Inflammatory macrophage treated with lipopolysaccharide for 4 hours (primary cell): ENCODE results near the gene RAD51D.
"Not testable (repeated sequence)": the region's sequence is repeated elsewhere in the genome, so short reads cannot be mapped to it uniquely, and the experiment has no call there.

Experiments
- DNase-seq: peaks from one replicate; pipeline ENCODE4 v3.0.0-alpha.2; 2020

RAD51D gene

GRCh38 chr17:35141681-35142466 lies 22.2 kb upstream of the RAD51D start, which contains the start of gene NLE1:
NLE1 (minus strand) TSS chr17:35142303; CDS start chr17:35142275, 28 bp downstream.
- peak; percentile 69 for DNase-seq

GRCh38 chr17:35138218-35138617 lies 18.6 kb upstream of the RAD51D start:
- DNase-seq = no peak

- no peak for DNase-seq
Observed at GRCh38 chr17:35135322-35135721, 15.7 kb upstream of the RAD51D start.

- DNase-seq = no peak
Observed at GRCh38 chr17:35132816-35133550, 13.3 kb upstream of the RAD51D start.

- no peak for DNase-seq
Observed at GRCh38 chr17:35132099-35132498, 12.4 kb upstream of the RAD51D start.

- no peak for DNase-seq
Observed at GRCh38 chr17:35130392-35130791, 10.7 kb upstream of the RAD51D start.

GRCh38 chr17:35129973-35130351 lies 10.3 kb upstream of the RAD51D start:
- DNase-seq = no peak

GRCh38 chr17:35129154-35129972 lies 9.7 kb upstream of the RAD51D start:
- DNase-seq = no peak

- no peak for DNase-seq
Observed at GRCh38 chr17:35127751-35128514, 8.3 kb upstream of the RAD51D start.

- DNase-seq = no peak
Observed at GRCh38 chr17:35121315-35121714, 1.7 kb upstream of the RAD51D start, which contains the start of gene FNDC8. FNDC8 (plus strand) TSS chr17:35121615; CDS start chr17:35121694, 79 bp downstream.

- DNase-seq = peak; percentile 32
Observed at GRCh38 chr17:35117984-35118383, 1.7 kb downstream of the RAD51D start.

- no peak for DNase-seq
Observed at GRCh38 chr17:35116845-35117244, 2.8 kb downstream of the RAD51D start.

GRCh38 chr17:35110791-35111190 lies 8.9 kb downstream of the RAD51D start:
- not testable (repeated sequence) for DNase-seq

- no peak for DNase-seq
Observed at GRCh38 chr17:35104844-35105450, 14.7 kb downstream of the RAD51D start.

GRCh38 chr17:35103271-35103670 lies 16.4 kb downstream of the RAD51D start:
- DNase-seq = no peak

- no peak for DNase-seq
Observed at GRCh38 chr17:35101725-35102124, 17.9 kb downstream of the RAD51D start.

GRCh38 chr17:35101036-35101435 lies 18.6 kb downstream of the RAD51D start:
- no peak for DNase-seq

- no peak for DNase-seq
Observed at GRCh38 chr17:35099908-35100307, 19.8 kb downstream of the RAD51D start.

- no peak for DNase-seq
Observed at GRCh38 chr17:35097776-35098175, 21.9 kb downstream of the RAD51D start.

- no peak for DNase-seq
Observed at GRCh38 chr17:35095741-35096140, 23.9 kb downstream of the RAD51D start.

GRCh38 chr17:35094902-35095301 lies 24.8 kb downstream of the RAD51D start:
- DNase-seq = peak; percentile 74

GRCh38 chr17:35090707-35091106 lies 29.0 kb downstream of the RAD51D start:
- DNase-seq = not testable (repeated sequence)
